Muscle of arm (tissue), 12 donors: ENCODE results near the gene TRPV6. TPM values are rescaled to one million over a fixed set of nuclear protein-coding genes. Genes with fewer than 3 reads are reported as not detected.

Experiments used
- DNase-seq: peaks from one replicate; pipeline ENCODE4 v3.0.0-alpha.2; 2013
- polyA plus RNA-seq, 12 donors: library from polyadenylated mRNA; unstranded; fragments of 120-200 nt; gene quantifications; one replicate each; pipeline ENCODE4 v1.2.1, GENCODE V29; 2013; ENCODE audit not compliant: insufficient read length in 12 of 12

TRPV6 gene
- polyA plus RNA-seq, 12 donors = 0.09 to 1.8 (median 0.18) TPM; not detected in 2

DNA sequence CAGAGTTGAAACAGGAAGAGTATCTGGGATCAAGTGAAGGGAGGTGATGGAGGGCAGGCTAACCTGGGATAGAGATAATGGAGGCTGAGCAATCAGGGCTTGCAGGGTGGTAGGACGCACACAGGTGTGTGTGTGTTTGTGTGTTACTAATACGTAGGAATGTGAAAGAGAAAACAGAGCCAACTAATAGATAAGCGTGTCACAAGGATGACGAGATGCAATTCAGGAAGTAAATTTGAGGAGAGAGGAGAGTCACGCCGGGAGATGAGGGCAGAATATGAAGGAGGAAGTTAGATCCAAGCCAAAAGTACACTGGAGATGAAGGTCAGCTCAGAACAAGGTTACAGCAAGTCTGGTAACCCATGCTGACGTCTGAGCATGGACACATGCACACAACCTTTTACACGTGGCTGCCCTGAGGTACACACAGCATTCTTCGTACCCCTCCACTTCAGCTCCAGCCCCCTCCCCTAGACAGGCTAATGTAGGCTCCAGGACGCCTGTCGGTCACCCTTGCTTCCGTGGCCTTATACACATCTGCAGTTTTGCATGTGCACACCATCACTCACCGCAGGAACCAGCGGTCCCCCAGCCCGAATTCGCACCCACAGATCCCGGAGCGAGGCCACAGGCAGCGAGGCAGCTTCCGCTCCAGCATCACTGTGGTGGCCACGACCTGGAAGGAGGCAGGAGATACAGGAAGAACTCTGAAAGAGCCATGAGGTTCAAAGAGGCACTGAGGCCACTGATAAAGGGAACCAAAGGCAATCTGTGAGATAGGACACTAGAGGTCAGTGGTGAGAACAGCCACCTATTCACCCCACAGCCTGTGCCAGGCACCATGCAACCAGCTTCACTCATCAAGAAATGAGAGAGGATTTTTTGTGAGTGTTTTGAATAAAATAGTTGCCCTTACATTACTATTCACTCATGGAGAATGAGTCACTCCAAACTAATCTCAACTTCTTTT lies 23.7 kb upstream of the TRPV6 start:
- DNase-seq = no peak

- DNase-seq = no peak
Observed at GRCh38 chr7:142908290-142908689, 22.7 kb upstream of the TRPV6 start.

GRCh38 chr7:142906643-142907042 lies 21.1 kb upstream of the TRPV6 start:
- DNase-seq = no peak

DNA sequence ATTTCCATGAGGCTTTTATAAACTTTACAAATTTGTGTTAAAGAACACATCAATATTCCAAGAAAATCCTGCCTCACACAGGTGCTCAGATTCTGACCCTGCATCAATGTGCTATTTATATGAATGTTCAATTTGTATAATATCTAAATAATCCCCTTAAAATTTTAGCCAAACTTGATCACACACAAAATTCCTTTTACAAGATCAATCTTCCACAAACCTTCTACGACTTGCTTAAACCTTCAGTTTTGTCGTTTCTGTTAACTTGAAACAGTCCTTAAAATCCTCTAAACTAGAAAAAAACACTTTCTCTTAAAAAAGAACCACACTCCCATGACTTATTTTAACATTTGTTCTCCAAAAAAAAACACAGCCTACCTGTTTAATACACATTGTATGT lies 20.2 kb upstream of the TRPV6 start:
- DNase-seq = no peak

- DNase-seq = no peak
Observed at GRCh38 chr7:142904128-142904527, 18.6 kb upstream of the TRPV6 start.

- no peak for DNase-seq
Observed at GRCh38 chr7:142901426-142902259, 16.1 kb upstream of the TRPV6 start.

DNA sequence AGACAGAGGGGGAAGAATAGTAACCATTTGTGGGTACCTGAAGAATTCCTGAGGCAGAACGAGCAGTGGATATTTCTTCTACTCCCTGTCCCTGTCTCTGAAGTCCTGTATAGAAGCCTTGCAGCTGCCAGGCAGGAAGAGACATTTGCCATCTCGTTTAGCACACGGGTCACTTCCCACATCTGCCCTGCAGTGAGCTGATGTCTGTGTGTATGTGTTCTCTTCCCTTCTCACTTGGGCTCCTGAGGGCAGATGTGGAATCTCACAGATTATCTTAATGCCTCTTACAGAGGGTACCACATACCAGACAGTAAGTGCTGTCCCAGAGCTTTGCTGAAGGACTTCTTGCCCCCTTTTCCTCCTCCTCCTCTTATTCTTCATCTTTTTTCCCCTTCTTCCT lies 14.1 kb upstream of the TRPV6 start:
- no peak for DNase-seq

- no peak for DNase-seq
Observed at GRCh38 chr7:142898377-142899170, 13.0 kb upstream of the TRPV6 start.

GRCh38 chr7:142897691-142898090 lies 12.1 kb upstream of the TRPV6 start:
- no peak for DNase-seq

DNA sequence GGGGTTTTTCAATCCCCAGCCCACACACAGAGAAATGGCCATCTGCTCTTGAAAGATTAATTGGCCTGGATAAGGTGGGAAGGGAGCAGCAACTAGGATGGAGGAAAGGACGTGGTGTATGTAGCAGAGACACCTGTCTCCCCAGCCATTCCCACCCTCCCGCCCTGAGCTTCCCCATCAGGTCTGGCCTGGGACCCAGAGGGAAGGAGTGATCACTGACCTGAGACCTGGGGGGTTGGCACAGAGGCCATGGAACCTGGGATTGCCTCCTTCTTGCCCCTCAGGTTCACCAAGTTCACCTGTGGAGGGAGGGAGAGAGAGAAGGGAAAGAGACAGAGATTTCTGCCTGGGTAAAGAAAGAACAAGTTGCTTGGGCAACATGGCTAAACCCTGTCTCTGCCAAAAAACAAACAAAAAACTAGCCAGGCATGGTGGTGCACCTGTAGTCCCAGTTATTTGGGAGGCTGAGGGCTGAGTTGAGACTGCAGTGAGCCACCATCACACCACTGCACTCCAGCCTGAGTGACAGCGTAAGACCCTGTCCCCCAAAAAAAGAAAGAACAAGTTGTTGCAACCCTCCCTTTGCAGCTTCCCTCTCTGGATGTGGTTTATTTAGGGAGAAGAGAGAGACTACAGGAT lies 11.3 kb upstream of the TRPV6 start:
- DNase-seq = no peak

DNA sequence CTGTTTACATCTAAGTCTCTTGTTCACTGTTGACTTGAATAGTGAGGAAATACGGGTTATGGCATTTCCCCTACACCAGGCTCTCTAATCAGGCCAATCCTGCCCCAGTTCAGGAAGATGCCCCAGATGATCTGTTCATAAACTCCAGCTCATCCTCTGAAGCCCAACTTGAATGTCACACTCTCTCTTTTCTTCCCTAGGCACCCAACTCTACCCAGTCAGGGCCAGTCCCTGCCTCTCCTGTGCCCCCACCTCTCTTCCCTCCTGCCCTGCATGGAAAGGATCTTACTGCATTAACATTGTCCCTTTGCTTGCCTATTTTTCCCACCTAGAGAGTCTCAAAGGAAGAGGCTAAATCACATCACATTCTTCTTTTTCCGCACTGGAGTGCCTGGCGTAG lies 10.6 kb upstream of the TRPV6 start:
- no peak for DNase-seq

GRCh38 chr7:142894985-142895593 lies 9.5 kb upstream of the TRPV6 start:
- no peak for DNase-seq

DNA sequence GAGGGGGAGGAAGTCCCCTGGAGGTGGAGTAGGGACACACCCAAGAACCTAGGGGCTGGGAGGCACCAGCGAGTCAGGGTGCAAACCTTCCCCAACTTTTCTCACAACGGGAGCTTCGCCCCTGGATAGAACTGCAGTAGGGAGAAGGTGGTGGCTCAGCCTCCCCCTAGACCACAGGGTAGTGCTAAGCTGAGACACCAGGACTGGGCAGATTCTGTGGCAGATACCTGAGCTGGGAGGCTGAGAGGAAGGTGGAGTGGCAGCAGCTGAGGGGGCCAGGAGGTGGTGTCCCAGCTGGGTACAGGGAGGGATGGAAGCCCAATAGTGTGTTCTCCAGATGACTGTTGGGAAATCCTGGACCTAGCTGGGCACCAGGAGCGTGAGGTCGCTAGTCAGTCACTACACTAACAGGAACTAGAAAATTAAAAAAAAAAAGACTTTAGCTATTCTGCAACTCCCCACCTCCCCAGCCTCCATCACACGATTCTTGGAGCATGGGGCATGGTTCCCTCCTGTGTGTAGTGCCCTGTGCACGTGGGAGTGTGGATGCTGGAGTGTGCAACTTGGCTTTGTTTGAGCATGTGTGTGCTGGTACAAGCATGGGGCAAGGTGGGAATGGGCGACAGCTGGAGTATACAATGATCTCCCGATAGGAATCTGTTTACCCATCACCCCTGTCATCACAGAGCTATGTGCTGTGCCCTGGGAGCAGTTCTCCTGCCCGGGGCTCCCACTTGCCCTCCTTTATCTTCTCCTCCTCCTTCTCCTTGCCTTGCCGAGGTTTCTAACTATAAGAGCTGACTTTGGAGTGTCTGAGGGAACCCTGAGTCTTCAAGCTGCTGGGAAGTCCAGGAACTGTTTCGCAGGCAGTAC lies 8.8 kb upstream of the TRPV6 start:
- DNase-seq = no peak

- DNase-seq = no peak
Observed at GRCh38 chr7:142892951-142893350, 7.4 kb upstream of the TRPV6 start.

GRCh38 chr7:142891490-142892082 lies 6.0 kb upstream of the TRPV6 start:
- no peak for DNase-seq

DNA sequence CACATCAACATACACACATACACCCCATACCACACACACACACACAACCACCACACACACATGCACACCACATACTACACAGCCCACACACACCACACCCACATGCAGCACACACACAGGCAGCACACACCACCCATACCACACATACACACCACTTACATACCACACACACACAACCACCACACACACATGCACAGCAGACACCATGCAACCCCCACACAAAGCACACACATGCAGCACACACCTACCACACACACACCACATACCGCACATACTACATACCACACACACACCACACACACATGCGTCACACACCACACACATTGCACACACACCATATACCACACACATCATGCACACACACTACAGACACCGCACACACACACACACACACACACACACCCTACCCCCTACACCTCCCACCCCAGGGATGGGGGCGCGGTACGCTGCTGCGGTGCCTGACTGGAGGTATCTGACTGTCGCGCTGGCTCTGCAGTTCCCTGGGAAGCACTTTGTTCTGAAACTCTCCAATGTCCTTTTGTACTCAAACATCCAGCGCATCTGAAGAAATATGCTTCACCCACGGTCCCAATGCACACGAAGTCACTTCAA lies 5.4 kb upstream of the TRPV6 start:
- no peak for DNase-seq

DNA sequence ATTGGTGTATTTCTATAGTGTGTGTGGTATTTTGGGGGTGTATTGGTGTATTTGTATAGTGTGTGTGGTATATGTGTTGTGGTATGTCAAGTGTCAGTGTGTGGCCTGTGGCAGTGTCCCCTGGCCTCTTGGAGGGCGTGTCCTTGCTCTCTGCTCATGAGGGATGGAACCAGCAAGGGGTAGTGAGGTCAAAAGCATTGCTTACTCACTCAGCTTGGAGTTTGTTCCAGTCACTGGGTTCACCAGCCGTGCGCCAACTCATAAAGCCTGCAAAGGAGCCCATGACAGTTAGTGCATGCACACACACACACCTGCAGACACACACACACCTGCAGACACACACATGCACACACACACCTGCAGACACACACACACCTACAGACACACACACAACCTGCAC lies 4.3 kb upstream of the TRPV6 start:
- no peak for DNase-seq

GRCh38 chr7:142887282-142888015 lies 1.9 kb upstream of the TRPV6 start:
- no peak for DNase-seq
